ENCODE data around the gene RNF144B. TPM values are rescaled to one million over a fixed set of nuclear protein-coding genes. Genes with fewer than 3 reads are reported as not detected.
"Not testable (repeated sequence)": the region's sequence is repeated elsewhere in the genome, so short reads cannot be mapped to it uniquely, and the experiment has no call there.

The RNF144B gene
- total RNA-seq, 1 donor from 2014 or later, result 3.1 TPM

DNA sequence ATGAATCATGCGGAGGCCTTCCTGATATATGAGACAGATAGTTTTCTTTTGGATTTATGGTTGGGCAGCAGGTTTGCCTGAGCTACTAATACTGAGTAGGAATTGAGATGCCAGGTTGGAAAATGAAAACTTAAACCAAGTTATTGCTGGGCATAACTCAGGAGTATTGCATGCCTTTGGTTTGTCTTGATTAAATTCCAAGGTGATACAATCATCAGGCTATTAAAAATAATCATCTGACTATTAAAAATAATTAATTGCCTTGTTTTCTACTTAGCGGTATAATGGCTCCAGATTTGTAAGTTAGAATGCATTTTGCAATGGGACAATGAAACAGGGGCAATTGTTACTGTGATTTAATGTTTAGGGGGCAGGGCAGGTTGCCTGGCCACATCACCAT is 15.5 kb upstream of the RNF144B start:
- no peak for DNase-seq

DNA sequence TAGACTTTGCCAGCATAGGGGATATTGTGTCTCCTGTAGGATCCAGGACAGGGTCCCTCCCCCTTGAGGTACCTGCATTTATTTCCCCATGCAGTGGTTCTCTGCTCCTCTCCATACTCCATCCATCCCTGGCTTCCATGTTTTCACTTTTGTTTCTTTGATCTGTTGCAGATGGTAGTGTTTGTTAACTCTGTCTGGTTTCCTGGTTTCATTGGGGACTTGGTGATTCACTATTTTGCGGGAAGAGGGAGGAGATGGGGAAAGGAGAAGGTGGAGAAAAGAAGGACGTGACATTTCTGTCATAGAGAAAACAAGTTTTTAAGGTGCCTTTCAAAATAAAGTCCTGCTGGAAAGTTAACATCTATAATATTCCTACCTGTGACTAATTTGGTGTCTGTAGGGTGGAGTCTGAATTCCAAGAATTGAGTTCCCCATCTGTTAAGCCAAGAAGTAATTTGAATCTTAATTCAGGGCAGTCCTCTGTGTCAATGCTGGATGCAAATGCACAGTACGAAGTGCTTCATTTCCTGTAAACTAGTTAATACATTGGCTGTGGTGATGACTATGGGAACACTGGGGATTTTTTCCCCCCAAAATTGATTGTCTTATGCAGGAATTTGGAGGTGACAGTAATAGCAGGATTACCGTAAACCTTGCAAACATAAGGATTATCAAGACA is 6.9 kb upstream of the RNF144B start:
- DNase-seq, result no peak

- DNase-seq, result no peak
These were observed 6.3 kb upstream of the RNF144B start for GRCh38 chr6:18380851-18381250.

- DNase-seq, result no peak
These were observed 3.7 kb upstream of the RNF144B start for GRCh38 chr6:18383441-18383840.

DNA sequence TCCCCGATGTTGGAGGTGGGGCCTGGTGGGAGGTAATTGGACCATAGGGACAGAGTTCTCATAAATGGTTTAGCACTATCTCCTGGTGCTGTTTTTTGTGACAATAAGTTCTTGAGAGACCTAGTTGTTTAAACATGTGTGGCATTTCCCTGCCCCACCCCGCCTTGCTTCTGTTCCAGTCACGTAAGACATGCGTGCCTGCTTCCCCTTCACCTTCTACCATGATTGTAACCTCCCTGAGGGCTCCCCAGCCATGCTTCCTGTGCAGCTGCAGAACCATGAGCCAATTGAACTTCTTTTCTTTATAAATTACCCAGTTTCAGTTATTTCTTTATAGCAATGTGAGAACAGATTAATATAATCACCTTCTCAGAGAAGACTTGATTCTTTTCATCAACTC is 2.5 kb upstream of the RNF144B start:
- DNase-seq, result no peak

- no peak for DNase-seq
These were observed 713 bp upstream of the RNF144B start for GRCh38 chr6:18386298-18386976.

DNA sequence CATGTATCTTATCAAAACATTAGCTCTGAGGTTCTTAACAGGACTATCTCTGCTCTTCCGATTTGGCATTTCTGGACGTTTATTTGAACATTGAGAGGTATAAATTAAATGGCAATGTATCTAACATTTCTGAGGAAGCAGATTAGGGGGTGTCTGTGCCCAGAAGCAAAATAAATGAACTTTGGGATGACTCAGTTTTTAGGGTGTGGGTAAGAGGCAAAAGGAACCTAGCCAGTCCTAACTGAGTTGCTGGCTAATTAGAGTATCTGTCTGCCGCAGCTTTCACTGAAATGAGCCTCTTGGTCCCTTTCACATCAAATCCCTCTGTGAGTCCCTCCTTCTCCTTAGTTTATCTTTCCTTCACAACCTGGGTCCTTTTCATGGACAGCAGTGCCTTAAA is 1.1 kb downstream of the RNF144B start:
- DNase-seq, result no peak

DNA sequence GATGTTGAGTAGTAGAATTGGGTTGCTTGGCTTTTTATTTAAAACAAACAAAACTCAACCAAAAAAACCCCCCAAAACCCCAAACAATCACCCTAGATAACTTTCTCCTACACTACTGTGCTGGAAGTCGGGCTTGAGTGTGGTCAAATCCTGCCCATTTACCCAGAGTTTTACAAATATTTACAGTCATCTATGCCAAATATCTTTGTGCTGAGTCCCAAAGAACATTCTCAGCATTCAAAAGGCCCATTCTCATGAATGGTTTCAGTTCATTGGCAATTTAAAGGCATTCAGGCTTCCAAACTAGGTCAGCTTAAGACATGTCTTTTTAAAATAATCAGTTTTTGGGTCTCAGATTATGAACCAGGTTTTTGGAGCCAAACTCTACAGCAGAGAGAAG is 1.8 kb downstream of the RNF144B start:
- DNase-seq, result no peak

GRCh38 chr6:18389479-18389878 is 2.3 kb downstream of the RNF144B start:
- DNase-seq, result no peak

GRCh38 chr6:18390476-18390875 is 3.3 kb downstream of the RNF144B start:
- DNase-seq, result no peak

DNA sequence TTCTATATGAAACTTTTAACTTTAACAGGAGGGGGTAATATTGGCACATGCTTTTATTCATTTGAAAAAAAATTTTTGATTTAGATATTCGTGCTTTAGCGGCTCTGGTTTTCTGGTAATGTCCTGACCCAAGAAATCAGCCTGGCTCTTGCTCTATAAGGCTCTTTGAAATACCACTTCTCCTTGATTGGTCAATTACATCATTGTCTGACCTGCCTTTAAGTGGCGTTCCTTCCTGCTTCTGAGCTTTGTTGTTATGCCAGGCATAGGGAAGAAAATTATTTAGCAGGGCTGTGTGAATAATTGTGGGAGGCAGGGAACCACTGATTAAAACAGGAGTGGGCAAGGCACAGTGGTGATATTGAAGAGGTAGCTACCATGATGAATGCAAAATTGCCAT is 3.9 kb downstream of the RNF144B start:
- no peak for DNase-seq

- no peak for DNase-seq
These were observed 5.3 kb downstream of the RNF144B start for GRCh38 chr6:18392346-18392877.

DNA sequence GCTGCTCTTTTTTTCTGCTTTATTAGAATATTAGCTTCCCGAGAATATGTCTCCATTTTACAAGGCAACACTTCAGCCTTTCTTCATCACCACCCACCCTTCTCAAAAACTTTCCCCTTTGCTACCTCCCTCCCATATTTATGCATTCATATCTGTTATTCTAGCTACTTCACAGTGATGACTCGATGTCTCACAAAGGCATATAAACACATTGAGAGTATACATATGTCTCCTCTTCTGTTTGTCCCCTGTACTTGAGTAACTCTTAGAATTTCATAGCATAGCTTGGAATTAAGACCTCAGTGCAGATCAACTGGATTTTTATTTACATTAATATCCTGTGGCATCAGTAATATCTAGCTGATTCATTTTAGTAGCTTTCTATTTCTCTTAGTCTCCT is 6.5 kb downstream of the RNF144B start:
- no peak for DNase-seq

DNA sequence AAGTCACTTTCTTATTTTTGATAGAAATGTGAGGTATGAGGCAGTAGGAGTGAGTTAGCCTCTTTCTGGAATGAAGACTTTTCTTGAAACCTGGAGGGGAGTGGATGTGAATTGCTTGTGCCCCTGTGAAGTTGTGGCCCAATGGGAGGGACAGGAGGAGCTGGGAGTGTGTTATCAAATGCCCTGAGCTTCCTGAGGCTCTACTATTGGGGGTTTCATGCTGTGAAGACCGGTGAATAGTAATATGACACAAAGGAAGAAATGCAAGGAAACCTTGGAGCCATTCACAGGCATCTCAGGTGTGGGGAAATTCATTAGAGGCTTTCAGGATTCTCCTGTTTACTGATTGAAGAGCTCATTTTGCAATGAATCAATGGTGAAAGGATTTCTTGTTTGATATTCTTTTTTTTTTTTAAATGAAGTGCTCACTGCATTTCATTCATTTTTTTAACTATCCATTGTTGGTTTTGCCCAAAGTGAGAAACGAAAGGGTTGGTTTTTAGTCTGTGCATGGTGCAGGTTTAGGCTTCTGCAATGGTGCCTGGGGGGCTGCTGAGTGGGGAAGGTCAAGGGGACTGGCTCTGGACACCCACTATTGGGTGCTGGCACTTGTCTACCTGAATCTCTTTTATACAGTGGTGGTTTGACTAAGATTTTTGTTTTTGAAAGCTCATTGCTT is 8.2 kb downstream of the RNF144B start:
- no peak for DNase-seq

DNA sequence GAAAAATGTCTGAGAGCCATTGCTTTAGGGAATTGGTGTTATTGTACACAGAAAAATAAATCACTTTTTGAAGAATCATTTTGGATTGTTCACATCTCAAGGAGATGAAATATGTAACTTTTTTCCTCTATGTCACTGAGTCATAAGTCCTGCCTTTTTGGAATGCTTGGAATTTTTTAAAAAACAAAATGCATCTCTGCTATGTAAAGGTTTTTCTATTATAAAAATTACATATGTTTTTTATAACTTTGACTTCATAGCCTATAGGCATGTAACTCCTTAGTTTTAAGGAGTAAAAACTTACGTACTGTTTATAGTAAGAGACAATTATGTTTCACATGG is 8.7 kb downstream of the RNF144B start:
- no peak for DNase-seq

DNA sequence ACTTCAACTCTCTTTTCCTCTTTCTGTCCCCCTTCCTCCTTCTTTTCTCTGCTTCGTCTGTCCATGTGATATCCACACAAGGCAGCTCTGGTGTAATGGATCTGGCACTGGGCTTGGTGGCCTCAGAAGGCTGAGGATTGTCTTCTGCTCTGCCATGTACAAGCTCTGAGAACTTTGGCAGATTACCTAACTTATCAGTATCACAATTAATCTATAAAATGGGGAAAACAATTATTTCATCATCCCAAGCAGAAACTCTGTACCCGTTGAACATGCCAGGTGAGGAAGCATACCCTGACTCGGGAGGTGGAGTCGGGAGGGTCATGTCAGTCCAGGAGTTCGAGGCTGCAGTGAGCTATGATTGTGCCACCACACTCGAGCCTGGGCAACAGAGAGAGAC is 10.6 kb downstream of the RNF144B start:
- no peak for DNase-seq

GRCh38 chr6:18398225-18398624 is 11.1 kb downstream of the RNF144B start:
- DNase-seq, result not testable (repeated sequence)

DNA sequence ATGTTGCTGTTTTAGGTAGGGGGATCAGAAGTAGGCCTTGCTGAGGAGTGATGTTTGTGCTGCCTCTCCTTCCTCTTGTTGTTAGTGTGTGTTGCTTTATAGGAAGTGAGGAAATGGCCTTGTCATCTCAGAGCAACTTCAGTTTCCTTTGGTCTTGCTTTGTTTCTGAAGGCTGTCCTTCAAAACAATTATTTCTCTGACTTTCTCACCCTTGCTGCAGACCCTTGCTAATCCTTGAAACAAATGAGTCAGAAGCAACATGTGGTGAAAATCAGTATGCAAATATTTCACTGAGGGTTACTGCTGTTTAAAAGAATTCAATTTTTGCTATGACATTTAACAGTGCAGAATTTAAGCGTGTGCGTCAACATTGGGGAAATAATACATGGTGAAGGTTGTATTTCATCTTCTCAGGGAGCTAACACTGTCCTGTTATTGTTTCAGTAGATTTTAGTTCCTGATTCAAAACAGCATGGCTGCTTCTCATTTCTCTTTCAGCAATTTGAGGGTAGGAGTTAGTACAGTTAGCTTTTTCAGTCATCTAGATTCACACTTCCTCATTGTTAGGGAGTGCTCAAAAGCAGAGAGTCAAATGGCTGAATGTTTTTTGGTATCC is 13.8 kb downstream of the RNF144B start:
- DNase-seq, result no peak

GRCh38 chr6:18404965-18405364 is 17.8 kb downstream of the RNF144B start:
- DNase-seq, result not testable (repeated sequence)

DNA sequence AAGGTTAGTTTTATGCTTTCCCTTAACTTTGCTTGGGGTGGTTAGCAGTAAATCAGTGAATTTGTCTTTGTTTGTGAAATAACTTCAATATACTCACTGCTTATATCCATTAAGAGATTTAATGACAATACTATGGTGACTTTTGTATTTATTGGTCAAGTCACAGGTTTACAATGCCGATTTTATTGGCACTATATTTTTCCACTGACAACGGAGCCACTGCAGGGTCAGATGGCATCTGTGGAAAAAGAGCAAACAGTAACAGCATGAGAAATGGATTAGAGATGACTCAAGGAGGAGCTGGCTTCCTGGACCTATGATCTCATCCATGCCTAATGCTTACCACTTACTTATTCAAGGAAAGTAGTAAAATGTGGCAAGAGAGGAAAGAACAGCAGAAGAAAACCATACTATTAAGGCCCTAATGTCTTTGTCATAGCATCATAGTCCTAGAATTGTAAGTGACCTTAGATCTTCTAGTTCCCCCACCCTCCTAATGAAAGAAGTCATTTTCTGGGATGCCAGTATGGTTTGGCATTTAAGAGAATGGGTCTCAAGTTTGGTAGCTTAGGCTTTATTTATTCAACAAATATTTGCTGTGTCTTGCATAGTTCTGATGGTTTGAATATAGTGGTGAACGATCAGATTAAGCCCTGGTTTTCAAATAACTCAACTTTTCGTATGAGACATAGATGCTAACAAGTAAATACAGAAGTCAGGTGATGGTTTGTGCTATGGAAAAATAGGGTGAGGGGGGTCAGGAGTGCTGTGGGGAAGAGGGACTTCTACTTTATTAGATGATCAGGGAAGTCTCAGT is 18.5 kb downstream of the RNF144B start:
- DNase-seq, result no peak

DNA sequence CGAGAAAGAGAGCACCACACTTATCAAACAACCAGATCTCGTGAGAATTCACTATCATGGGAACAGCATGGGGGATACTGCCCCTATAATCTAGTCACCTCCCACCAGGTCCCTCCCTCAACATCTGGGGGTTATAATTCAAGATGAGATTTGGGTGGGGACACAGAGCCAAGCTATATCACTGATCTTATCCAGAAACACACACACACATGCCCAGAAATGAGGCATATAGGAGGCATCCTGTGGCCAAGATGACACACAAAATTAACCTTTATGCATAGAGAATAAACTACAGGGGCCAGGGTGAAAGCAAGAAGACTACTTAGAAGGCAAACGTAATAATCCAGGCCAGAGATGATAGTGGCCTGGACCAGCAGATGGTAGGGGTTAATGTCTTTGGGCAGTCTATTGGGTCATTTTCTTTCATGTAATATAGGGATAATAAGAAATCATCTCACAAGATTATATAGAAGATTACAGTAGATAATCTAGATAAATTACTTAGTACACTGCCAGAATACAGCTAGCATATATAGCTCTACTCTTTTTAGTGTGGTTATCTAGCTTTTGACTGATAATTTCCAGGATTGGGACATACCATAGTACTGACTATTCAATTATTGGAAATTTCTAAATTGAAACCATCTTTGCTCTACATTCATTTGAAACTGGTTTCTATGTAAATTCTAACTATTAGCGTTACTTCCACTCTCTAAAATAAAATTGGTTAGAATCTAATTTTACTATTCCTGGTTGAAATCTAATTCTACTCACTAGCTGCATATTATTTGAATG is 20.0 kb downstream of the RNF144B start:
- no peak for DNase-seq

Data from occipital lobe (tissue), 2 donors.